ENCODE results near the gene RBPJ. TPM values are rescaled to one million over a fixed set of nuclear protein-coding genes. Genes with fewer than 3 reads are reported as not detected.

The RBPJ gene
- total RNA-seq, 4 donors from 2014 or later, result 42.9 to 238 (median 75.2) TPM

DNA sequence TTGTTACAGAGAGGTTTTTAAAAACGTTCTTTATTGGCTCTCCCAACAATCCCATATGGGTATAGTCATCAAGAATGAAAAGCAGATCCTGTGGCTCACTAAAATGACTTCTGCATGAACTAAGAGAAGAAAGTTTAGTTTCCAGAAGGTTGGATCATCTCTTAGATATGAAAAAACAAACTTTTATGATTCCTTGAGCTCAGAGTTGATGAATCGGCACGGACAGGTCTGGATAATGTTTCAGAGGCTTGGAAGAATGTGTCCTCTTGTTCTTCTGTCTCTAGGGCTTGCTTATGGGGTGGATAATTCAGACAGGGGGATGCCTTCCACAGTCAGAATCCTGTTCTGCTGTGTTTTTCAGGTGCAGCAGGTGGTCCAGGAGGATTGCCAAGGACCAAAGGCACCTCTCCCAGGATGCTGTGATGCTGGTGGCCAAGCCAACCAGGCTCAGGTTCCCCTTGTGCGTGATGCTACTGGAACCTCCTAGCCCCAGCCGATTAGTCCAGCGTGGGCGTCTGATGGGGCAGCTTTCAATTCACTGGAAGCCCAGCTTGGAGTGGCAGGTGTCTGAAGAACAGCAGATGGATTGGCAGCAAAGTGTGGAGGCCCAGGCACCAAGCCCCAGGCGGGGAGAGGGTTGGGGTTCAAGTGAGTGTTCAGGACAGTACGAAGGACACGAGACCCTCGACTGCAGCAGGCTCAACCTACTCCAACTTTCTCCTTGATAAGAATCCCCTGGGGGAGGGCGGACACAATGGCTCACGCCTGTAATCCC is 139.1 kb downstream of the RBPJ start:
- DNase-seq, result no peak
- Histone ChIP-seq H3K4me3 (no peak overlapping the region), H3K9me3 (no peaks in the 10 kb centered on the region), H3K27me3 (no peaks in the 10 kb centered on the region), H3K36me3 (no peaks in the 10 kb centered on the region), H3K27ac (peak overlapping the region; percentile 44 to 46), H3K4me1 (no peaks in the 10 kb centered on the region)
- TF ChIP-seq POLR2A (IDR thresholded peaks at IDR 0.05), result no peak
- TF ChIP-seq, protein P1, sequence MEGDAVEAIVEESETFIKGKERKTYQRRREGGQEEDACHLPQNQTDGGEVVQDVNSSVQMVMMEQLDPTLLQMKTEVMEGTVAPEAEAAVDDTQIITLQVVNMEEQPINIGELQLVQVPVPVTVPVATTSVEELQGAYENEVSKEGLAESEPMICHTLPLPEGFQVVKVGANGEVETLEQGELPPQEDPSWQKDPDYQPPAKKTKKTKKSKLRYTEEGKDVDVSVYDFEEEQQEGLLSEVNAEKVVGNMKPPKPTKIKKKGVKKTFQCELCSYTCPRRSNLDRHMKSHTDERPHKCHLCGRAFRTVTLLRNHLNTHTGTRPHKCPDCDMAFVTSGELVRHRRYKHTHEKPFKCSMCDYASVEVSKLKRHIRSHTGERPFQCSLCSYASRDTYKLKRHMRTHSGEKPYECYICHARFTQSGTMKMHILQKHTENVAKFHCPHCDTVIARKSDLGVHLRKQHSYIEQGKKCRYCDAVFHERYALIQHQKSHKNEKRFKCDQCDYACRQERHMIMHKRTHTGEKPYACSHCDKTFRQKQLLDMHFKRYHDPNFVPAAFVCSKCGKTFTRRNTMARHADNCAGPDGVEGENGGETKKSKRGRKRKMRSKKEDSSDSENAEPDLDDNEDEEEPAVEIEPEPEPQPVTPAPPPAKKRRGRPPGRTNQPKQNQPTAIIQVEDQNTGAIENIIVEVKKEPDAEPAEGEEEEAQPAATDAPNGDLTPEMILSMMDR (IDR thresholded peaks at IDR 0.05), result no peak
- intact Hi-C loops (cut with DNase I; ENCODE audit: low total_unique reads), result loop anchor here (10.0 kb wide), 1 partner anchor 265 kb away; no protein-coding TSS in a partner anchor

- no peak overlapping the region for H3K4me3 ChIP-seq
- DNase-seq, result no peak
- no peaks in the 10 kb centered on the region for H3K27me3 ChIP-seq
- no peaks in the 10 kb centered on the region for H3K4me1 ChIP-seq
- no peaks in the 10 kb centered on the region for H3K36me3 ChIP-seq
- intact Hi-C loops (cut with DNase I; ENCODE audit: low total_unique reads), result no loop called here
- no peaks in the 10 kb centered on the region for H3K9me3 ChIP-seq
- H3K27ac ChIP-seq, result no peak overlapping the region
- TF ChIP-seq, protein P1 (IDR thresholded peaks at IDR 0.05), result no peak
- no peak for TF ChIP-seq POLR2A (IDR thresholded peaks at IDR 0.05)
These were observed 142.1 kb downstream of the RBPJ start for GRCh38 chr4:26462874-26463273.

DNA sequence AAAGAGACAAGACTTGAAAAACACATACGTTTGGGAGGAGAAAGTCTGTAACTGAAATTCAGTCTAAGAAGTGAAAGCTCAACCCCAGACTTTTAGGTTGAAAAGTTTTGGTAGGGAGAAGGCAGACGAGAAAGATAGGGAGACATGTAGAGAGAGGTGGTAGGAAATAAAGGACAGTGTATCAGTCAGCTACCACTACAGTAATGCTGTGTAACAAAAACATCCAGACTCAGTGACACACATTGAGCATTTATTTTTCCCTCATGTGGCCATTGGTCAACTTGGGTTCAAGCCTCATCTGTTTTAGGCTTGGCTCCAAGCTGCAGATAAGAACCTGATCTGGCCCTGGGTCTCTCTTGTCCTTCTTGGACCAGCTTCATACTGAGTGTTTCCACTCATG is 142.6 kb downstream of the RBPJ start:
- DNase-seq, result no peak
- no peak overlapping the region for H3K4me3 ChIP-seq
- no peaks in the 10 kb centered on the region for H3K27me3 ChIP-seq
- no peaks in the 10 kb centered on the region for H3K9me3 ChIP-seq
- no peaks in the 10 kb centered on the region for H3K36me3 ChIP-seq
- no peak for TF ChIP-seq POLR2A (IDR thresholded peaks at IDR 0.05)
- TF ChIP-seq, protein P1 (IDR thresholded peaks at IDR 0.05), result no peak
- no peaks in the 10 kb centered on the region for H3K4me1 ChIP-seq
- no peak overlapping the region for H3K27ac ChIP-seq
- intact Hi-C loops (cut with DNase I; ENCODE audit: low total_unique reads), result no loop called here

DNA sequence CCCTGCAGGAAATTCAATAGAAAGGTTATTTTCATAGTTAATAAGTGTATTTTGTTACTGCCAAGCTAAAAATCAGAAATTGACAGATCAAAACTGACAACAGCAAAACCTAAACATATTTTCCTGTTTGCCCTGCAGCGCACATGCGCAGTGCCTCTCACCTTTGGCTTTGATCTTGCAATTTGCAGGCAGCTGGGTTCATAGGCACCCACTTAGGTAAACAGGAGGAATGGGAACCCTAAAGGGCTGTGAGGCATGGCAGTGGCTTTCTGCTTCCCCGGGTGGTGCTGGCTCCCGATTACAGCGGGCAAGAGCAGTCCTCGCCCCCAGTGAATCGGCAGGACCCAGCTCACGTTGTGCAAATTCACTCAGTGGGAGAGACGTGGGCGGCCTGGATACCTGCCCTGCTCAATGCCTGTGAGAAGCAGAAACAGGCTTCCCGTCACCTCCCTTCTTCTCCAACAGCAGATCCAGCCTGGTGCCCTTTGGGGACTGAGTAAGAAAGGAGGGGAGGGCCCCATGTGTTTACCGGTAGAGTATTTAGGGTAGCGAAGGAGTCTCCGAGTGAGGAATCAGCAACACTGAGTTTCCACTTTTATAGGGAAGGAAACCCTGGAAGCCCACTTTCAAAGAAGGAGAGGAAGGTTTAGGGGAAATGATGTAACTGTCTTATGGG is 143.7 kb downstream of the RBPJ start:
- TF ChIP-seq, protein P1 (IDR thresholded peaks at IDR 0.05), result no peak
- no peak for TF ChIP-seq POLR2A (IDR thresholded peaks at IDR 0.05)
- Histone ChIP-seq H3K36me3 (no peaks in the 10 kb centered on the region), H3K27me3 (no peaks in the 10 kb centered on the region), H3K9me3 (no peaks in the 10 kb centered on the region), H3K4me3 (no peak overlapping the region), H3K27ac (no peak overlapping the region), H3K4me1 (no peaks in the 10 kb centered on the region)
- DNase-seq, result no peak
- intact Hi-C loops (cut with DNase I; ENCODE audit: low total_unique reads), result no loop called here

- intact Hi-C loops (cut with DNase I; ENCODE audit: low total_unique reads), result no loop called here
These were observed 145.9 kb downstream of the RBPJ start for GRCh38 chr4:26466578-26467270.

More at GRCh38 chr4:26466578-26467270, 145.9 kb downstream of the RBPJ start:
- Histone ChIP-seq H3K4me3 (no peak overlapping the region), H3K27me3 (no peaks in the 10 kb centered on the region), H3K27ac (no peak overlapping the region), H3K9me3 (no peaks in the 10 kb centered on the region), H3K36me3 (no peaks in the 10 kb centered on the region), H3K4me1 (no peaks in the 10 kb centered on the region)
- no peak for DNase-seq
- no peak for TF ChIP-seq POLR2A (IDR thresholded peaks at IDR 0.05)
- TF ChIP-seq, protein P1 (IDR thresholded peaks at IDR 0.05), result no peak
